Left ventricle myocardium superior (tissue), 1 donor: ENCODE results near the gene PNO1. TPM values are rescaled to one million over a fixed set of nuclear protein-coding genes. Genes with fewer than 3 reads are reported as not detected.
A peak's percentile ranks its signal among the peaks of the same experiment; 100 is the strongest.

Experiments used
- ATAC-seq: fragments of 200-7000 bp; cut with Tn5 transposase; one replicate; pipeline ENCODE4 v1.9.1; 2020; ENCODE audit warnings: mild to moderate bottlenecking, moderate library complexity
- DNase-seq: peaks from one replicate; pipeline ENCODE4 v3.0.0-alpha.2; 2020
- intact Hi-C: fragments of 100-400 bp; cut with micrococcal nuclease; formaldehyde crosslinking; loops from one replicate; pipeline ENCODE4 v1.11.0; 2022
- total RNA-seq: library from RNA; stranded (reverse); fragmentation: NEBNext Ultra II Directional; extraction: Animal tissue kit (Norgen Biotek cat#: 25700); gene quantifications from one replicate; pipeline ENCODE4 v1.2.1, GENCODE V29; 2021
- donor health status: DM: no; HTN: yes; CAD: no; lungs with severe emphysema.

The PNO1 gene
- total RNA-seq, 1 donor from 2014 or later: 7.4 TPM

DNA sequence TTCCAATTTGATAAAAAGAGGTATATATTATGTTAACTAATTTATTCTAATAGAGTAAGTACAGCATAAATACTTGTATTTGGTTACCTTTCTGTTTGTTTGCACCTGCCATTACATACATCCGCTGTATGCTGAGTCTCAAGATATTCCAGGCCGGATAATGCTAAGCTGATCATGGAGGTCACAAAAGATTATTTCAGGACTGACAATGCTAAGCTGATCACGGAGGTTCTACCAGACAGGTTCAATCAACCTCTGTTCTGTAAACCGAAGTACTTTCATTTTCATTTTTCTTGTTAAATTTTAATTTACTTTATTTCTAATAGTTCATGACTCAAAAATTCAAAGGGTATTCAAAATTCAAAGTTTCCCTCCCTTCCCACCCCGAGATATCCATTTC, 31.1 kb downstream of the PNO1 start:
- intact Hi-C loops: no loop called here
- DNase-seq: no peak
- ATAC-seq: no peak

DNA sequence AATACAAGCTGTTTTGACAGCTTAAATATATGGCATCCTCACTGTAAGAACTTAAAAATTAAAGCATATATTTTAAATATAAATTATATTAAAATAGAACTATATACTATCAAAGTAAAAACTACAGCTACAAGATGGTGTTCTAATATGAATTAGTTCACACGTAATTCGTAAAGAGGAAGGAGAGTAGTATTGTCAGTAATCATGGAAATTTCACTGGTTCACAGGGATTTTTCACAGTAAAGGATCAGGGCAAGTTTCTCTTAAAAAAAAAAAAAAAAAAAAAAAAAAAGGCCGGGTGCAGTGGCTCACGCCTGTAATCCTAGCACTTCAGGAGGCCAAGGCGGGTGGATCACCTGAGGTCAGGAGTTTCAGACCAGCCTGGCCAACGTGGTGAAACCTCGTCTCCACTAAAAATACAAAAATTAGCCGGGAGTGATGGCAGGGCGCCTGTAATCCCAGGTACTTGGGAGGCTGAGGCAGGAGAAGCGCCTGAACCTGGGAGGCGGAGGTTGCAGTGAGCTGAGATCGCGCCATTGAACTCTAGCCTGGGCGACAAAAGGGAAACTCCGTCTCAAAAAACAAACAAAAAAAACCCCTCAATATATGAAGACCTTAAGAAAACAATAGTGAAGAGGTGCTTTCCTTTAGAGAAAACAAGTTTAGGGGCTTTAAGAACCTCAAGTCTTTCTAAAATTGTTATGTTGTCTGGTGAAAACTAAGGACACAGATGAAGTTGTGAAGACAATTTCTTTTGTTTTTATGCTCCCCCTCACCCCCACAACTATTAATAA, 32.5 kb downstream of the PNO1 start:
- no peak for ATAC-seq
- no peak for DNase-seq
- intact Hi-C loops: loop anchor here (10.0 kb wide), 2 partner anchors 55 to 255 kb away; no protein-coding TSS in a partner anchor

DNA sequence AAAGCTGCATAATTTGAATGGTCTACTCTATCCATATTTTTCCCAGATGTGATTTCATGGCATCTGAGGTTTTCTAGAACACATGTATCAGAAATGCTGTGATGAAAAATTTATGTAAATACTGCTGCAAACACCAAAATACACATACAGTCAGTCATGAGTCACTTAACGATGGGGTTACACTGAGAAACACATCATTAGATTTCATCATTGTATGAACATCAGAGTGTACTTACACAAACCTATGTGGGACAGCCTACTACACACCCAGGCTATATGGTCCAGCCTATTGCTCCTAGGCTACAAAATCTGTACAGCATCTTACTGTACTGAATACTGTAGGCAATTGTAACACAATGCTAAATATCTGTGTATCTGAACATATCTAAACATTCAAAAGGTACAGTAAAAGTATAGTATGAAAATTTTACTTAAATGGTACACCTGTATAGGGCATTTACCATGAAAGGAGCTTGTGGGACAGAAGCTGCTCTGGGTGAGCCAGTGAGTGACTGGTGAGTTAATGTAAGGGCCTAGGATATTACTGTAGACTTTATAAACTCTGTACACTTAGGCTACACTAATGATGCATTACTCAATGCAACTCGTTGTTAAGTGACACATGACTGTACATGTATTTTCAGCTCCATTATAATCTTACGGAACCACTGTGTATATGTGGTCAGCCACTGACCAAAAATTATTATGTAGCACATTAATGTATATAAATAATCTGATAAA, 33.5 kb downstream of the PNO1 start:
- intact Hi-C loops: loop anchor here (10.0 kb wide), 2 partner anchors 54 to 254 kb away; no protein-coding TSS in a partner anchor
- ATAC-seq (no peak), DNase-seq (no peak)

DNA sequence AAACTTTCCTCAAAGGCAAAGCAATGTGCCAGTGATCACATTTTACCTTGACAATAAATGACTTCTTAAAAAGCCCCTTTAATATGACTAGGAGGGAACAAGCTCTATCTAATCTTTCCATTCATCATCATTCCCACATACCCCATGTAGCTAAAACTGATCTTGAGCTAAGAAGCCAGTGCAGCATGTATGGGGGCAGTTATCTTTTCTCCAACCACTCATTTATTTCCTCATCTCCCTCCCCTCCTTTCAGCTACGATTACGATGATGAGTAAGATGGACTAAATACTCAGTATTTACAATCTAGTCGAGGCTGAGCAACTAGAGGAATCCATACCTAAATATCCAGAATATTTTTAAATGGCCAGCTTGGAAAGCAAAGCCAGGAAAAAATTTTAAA, 35.5 kb downstream of the PNO1 start:
- ATAC-seq: no peak
- intact Hi-C loops: loop anchor here (10.0 kb wide), 2 partner anchors 52 to 252 kb away; no protein-coding TSS in a partner anchor
- DNase-seq: no peak

DNA sequence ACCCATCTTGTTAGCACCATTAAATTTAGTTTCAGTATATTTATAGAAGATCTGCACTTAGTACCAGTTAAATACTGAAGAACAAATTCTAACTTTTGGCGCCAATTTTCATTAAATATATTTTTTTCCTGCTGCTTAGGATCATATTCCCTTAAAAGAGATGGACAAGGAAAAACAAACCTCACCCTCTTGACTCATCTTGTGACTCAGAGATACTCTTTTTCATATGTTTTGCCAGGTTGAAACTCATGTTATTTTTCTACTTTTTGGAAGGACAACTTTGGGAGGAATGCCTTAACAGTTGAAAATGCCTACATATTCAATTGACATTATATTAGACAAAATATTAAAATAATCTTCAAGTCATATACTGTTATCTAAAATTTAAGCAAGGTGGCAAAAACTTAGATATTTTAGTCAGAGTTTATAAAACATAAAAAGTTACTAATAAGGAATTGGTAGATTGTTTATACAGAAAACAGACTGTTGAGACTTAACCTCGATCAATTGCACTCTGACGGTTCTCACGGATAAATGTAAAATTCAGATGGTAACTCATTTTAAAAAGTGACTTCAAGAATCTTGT, 36.2 kb downstream of the PNO1 start:
- intact Hi-C loops: loop anchor here (10.0 kb wide), 2 partner anchors 51 to 251 kb away; no protein-coding TSS in a partner anchor
- DNase-seq (no peak), ATAC-seq (no peak)

DNA sequence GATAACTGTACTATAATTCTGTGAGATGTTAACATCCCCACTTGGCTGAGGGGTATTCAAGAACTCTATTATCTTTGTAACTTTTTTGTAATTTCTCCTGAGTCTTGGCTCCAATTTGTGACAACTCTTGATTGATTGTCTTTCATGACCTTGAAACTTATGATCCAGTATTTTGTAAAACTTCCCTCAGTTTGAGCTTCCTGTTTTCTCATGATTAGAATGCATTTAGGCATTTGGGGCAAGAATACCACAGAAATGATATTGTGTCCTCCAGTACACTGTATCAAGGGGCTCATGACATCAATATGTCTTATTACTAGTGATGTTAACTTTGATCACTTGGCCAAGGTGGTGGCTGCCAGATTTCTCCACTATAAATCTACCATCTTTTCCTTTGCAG, 37.4 kb downstream of the PNO1 start:
- no peak for DNase-seq
- intact Hi-C loops: loop anchor here (10.0 kb wide), 2 partner anchors 50 to 250 kb away; no protein-coding TSS in a partner anchor
- no peak for ATAC-seq

DNA sequence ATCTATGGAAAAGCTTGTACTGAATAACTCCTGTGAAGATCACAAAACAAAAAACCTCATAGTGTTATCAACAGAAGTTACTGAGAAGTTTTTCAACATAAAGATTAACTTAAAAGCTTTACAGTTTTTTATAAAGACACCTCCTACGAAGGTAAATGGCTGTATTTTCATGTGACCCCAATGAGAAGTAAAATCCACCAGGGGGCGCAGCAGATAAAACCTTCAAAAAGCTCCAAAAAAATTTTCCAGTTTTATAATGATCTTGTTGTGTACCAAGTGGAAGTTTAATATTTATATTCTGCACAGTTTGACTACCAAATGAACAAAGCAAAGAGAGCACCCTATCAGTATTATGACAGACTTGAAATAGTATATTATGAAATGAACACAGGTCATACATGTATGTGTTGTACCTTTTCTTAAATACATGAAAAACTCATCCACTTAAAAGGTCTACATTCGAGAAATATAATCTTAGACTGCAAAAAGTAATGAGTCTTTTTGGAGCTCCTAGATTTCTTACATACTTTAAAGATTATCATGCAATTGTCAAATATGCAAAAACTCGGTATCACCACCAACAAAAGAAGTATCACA, 38.5 kb downstream of the PNO1 start:
- DNase-seq (no peak), ATAC-seq (no peak)
- intact Hi-C loops: loop anchor here (10.0 kb wide), 2 partner anchors 49 to 249 kb away; no protein-coding TSS in a partner anchor

DNA sequence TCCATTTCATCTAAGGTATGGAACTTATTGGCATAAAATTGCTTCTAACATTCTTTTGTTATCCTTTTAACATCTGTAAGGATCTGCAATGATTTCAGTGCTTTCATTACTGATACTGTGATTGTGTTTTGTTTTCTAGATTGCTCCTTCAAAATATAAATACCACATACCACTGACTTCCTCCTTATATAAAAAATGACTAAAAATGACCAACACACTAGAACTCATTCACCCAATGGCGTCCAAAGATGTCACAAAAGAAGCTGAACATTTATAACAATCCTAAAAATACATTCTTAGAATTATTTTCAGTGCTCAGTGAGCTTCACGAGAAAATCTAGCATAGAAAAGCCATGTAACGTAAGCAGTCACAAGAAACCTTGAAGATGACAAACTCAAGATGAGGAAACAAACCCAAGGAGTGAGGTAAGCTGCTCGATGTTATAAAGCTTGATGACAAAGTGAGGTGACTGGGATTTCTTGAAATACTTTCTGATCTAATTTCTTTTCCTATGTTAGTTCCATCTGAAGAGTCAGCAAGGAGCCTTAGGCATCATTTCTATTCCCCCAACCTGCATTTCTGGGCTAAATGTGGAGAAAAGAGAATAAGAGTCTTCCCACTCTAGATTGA, 42.6 kb downstream of the PNO1 start:
- no peak for ATAC-seq
- intact Hi-C loops: no loop called here
- DNase-seq: no peak

DNA sequence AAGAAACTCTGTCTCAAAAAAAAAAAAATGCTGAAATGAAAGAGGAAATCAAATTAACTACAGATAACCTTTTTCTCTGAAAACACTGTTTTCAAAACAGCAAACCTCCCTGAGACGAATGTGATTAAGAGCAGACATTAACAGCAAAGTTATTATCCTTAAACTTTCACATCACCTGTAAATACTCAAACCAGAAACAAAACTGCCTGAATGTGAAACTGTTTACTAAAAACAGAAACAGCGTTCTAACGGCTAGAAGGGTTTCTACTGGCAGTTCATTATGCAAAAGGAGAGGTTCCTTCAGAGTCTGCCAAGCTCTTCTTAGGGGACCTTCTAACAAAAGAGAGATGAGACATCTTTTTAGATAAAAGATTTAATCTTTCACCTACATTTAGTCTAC, 45.9 kb downstream of the PNO1 start:
- DNase-seq: no peak
- intact Hi-C loops: no loop called here
- ATAC-seq: no peak

DNA sequence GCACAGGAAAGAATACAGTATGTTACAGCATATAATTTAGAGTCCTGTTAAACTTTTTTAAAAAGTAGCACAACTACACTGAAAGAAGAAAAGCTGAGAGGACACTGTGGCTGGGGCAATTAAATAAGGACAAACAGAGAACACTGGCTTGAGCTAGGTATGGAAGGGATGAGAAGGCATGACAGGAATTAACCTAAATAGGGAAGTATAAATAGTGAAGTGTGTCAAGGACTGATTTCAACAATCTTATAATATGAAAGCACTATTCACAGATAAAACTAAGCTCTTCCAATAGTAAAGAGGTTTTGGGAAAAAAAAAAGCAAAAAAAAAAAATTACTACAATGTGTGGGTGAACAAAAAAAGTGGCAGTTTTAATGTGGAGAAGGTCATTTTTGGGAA, 49.1 kb downstream of the PNO1 start:
- DNase-seq (no peak), ATAC-seq (no peak)
- intact Hi-C loops: no loop called here

DNA sequence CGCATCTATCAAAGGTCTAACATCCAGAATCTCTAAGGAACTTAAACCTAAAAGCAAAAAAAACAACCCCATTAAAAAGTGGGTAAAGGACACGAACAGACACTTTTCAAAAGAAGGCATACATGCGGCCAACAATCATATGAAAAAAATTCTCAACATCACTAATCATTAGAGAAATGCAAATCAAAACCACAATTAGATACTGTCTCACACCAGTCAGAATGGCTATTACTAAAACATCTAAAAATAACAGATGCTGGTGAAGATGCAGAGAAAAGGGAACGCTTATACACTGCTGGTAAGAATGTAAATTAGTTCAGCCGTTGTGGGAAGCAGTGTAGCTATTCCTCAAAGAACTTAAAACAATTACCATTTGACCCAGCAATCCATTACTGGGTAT, 56.7 kb downstream of the PNO1 start:
- ATAC-seq (no peak), DNase-seq (no peak)
- intact Hi-C loops: no loop called here

DNA sequence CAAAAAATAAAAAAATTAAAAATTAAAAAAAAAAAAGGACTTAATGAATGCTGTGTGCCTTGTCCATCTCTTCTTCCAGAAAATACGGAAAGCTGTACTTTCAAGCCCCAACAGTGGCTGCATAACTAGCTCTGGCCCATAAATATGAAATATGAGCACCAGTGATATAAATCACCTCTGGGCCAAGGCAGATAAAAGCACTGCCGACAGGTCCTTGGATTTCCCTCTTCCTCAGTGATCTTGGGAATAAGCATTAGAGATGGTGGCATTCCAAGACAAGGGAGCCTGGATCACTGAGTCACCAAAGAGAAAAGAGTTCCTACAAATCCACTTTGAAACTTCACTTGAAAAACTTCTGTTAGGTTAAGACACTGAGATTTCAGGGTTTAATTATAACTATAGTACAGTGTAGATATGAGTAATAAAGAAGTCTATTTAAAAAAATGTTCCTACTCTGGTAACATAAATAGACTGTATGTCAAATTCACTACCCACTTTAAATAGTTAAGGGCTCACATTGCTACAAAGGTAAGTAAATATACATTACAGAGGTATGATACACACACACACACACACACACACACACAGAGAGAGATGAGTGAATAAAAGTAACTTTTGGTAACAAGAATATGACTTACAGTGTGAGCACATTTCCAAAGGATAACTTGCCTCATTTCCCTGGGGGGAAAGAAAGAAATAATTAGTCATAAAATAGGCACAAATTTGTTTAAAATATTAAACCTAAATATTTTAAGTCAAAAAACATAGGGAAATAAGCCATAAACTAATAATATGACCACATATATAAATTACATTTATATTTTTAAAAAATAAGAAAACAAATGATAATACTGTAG, 59.0 kb downstream of the PNO1 start:
- ATAC-seq: no peak
- no peak for DNase-seq
- intact Hi-C loops: no loop called here

DNA sequence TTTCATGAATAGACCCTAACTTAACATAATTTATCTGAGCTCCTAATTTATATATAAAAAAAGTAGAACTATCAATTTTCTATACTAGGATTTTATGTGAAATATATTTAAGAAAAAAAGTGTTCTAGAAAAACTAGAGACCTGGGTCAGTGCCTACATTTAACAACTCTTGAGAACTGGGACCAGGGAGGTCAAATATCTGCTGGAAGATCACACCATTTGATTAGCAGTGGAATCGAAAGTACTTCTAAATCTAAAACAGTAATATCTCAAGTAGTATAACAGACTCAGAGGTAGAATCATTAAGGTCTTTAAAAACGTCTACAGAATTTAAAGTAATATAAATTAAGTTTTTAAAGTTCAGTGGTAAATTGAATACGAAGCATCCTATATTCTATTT, 60.0 kb downstream of the PNO1 start:
- intact Hi-C loops: no loop called here
- no peak for DNase-seq
- ATAC-seq: no peak

DNA sequence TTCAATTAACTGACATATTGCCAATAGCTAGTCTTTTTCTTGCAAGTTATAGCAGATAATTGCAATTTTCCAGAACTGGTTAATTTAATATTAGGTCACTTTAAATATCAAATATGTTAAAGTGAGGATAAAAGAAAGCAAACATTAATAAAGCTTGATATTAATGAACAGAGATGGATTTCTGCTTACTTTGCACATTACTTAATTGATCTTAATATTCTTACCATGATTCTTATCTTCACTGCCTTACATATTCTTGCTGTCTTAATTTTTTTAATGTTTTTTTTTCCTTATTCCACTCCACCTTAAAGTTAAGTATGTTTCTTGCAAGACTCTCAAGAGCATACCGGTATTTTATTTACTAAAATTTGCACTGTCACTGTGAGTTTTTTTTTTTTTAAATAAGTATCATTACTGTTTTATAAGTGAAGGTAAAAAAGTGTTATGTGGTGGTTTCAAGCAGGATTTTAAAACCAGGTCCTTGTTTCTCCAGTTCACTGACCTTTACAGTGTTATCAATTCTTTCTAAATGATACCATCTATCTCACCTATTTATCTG, 60.7 kb downstream of the PNO1 start:
- DNase-seq: no peak
- no peak for ATAC-seq
- intact Hi-C loops: no loop called here

DNA sequence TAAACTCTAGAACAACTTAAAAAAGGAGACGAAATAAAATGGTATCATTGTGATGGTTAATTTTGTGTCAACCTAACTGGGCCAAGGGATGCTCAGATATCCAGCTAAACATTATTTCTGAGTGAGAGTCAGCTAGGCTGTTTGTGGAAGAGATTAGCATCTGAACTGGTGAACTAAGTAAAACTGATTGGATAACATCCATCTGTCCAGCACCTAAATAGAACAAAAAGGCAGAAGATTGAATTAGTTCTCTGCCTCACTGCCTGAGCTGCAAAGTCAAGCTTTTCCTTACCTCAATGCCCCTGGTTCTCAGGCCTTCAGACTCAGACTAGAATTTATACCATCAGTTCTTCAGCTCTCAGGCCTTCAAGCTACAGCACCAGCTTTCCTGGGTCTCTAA, 64.6 kb downstream of the PNO1 start:
- intact Hi-C loops: no loop called here
- DNase-seq (no peak), ATAC-seq (no peak)

DNA sequence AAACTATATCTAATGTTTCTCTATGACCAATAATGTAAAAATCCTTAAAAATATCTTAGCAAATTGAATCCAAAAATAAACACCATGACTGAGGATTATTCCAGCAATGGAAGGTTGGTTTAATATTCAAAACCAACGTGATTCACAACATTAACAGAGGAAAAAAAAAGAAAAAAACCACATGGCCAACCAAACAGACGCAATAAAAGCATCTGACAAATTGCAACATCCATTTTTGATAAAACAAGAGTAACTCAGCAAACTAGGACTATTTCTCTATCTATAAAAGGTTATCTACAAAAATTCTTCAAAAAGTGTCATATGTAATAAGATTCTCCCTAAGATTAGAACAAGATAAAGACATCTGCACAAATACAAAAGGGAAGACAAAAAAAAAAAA, 65.7 kb downstream of the PNO1 start:
- no peak for ATAC-seq
- intact Hi-C loops: no loop called here
- DNase-seq: no peak

DNA sequence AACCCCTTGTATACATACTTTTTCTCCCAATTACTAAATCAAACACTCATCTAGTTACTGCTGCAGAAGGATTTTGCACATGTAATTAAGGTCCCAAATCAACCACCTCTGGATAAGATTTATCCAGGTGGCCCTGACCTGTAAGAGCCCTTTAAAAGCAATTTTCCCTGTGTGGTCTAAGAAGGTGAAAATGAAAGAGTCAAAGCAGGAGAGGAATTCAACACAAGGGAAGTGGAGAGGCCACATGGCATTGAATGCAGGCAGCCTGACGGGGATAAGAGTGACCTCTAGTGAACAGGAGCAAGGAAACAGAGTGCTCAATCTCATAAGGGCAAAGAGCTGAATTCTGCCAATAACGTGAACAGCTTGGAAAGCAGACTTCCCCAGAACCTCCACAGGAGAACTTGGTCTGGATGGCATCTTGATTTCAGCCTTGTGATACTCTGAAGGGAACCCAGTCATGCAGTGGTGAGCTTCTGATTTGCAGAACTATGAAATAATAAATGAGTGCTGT, 67.5 kb downstream of the PNO1 start:
- intact Hi-C loops: no loop called here
- DNase-seq (no peak), ATAC-seq (peak; percentile 87)
